HG02885 (cell line): Measurements from ENCODE around the gene TMEM132A.
"Not testable (repeated sequence)": the region's sequence is repeated elsewhere in the genome, so short reads cannot be mapped to it uniquely, and the experiment has no call there.

Experiments
- ATAC-seq: cut with Tn5 transposase; IDR thresholded peaks from one replicate; pipeline ENCODE4 v1.9.1; 2021; ENCODE audit warnings: mild to moderate bottlenecking; ENCODE audit not compliant: unreplicated experiment, poor library complexity

Gene TMEM132A

GRCh38 chr11:60951606-60951903 lies 27.3 kb downstream of the TMEM132A start:
- no peak for ATAC-seq

GRCh38 chr11:60951904-60952741 lies 27.9 kb downstream of the TMEM132A start, which contains the start of gene SLC15A3:
Gene SLC15A3, minus strand, starts transcription at chr11:60952176. Its CDS starts 625 bp downstream, at chr11:60951551.
- ATAC-seq = peak; percentile 76

GRCh38 chr11:60952742-60953170 lies 28.5 kb downstream of the TMEM132A start:
- no peak for ATAC-seq

- ATAC-seq = no peak
Observed at GRCh38 chr11:60953781-60954180, 29.5 kb downstream of the TMEM132A start.

- no peak for ATAC-seq
Observed at GRCh38 chr11:60954421-60954820, 30.2 kb downstream of the TMEM132A start.

GRCh38 chr11:60955571-60955970 lies 31.3 kb downstream of the TMEM132A start:
- no peak for ATAC-seq

- ATAC-seq = no peak
Observed at GRCh38 chr11:60957188-60957587, 32.9 kb downstream of the TMEM132A start.

- ATAC-seq = no peak
Observed at GRCh38 chr11:60959431-60959830, 35.2 kb downstream of the TMEM132A start.

- no peak for ATAC-seq
Observed at GRCh38 chr11:60960405-60960804, 36.1 kb downstream of the TMEM132A start.

GRCh38 chr11:60964801-60965200 lies 40.5 kb downstream of the TMEM132A start:
- ATAC-seq = no peak

GRCh38 chr11:60966890-60967289 lies 42.6 kb downstream of the TMEM132A start:
- ATAC-seq = no peak

GRCh38 chr11:60968223-60968622 lies 44.0 kb downstream of the TMEM132A start:
- no peak for ATAC-seq

GRCh38 chr11:60970369-60970774 lies 46.1 kb downstream of the TMEM132A start:
- peak; percentile 57 for ATAC-seq

- ATAC-seq = no peak
Observed at GRCh38 chr11:60970890-60971289, 46.6 kb downstream of the TMEM132A start.

- peak; percentile 48 for ATAC-seq
Observed at GRCh38 chr11:60971520-60971919, 47.3 kb downstream of the TMEM132A start, which contains the start of gene CD6. Gene CD6, plus strand, starts transcription at chr11:60971680. Its CDS starts 186 bp downstream, at chr11:60971866.

GRCh38 chr11:60972182-60973030 lies 48.1 kb downstream of the TMEM132A start:
- ATAC-seq = no peak

GRCh38 chr11:60973699-60974098 lies 49.4 kb downstream of the TMEM132A start:
- no peak for ATAC-seq

- not testable (repeated sequence) for ATAC-seq
Observed at GRCh38 chr11:60974316-60974715, 50.1 kb downstream of the TMEM132A start.

GRCh38 chr11:60974726-60975125 lies 50.5 kb downstream of the TMEM132A start:
- no peak for ATAC-seq

- no peak for ATAC-seq
Observed at GRCh38 chr11:60977224-60977623, 53.0 kb downstream of the TMEM132A start.

- ATAC-seq = no peak
Observed at GRCh38 chr11:60977836-60978235, 53.6 kb downstream of the TMEM132A start.
